Keratinocyte (primary cell): Measurements from ENCODE around the gene DUSP22.

Experiments used
- CTCF ChIP-seq, 3 experiments: IDR thresholded peaks in 1 of 3; conservative IDR thresholded peaks in 1 of 3; optimal IDR thresholded peaks in 1 of 3; 2 replicates in 2 of 3; 3 replicates in 1 of 3; pipeline versions ENCODE3 to v1.5.1; 2011; ENCODE audit warnings: low read length in 3 of 3, mild to moderate bottlenecking in 3 of 3, moderate library complexity in 2 of 3, control low read depth in 1 of 3, inconsistent platforms in 1 of 3; ENCODE audit not compliant: insufficient read depth in 2 of 3; ENCODE audit errors: extremely low read depth in 1 of 3
- EZH2 ChIP-seq: IDR thresholded peaks from one replicate; pipeline ENCODE4 v1.6.1; 2012; ENCODE audit warnings: inconsistent platforms, mild to moderate bottlenecking, low read length, moderate library complexity

GRCh38 chr6:315921-316752 lies 23.9 kb downstream of the DUSP22 start:
- TF ChIP-seq CTCF (optimal IDR thresholded peaks at IDR 0.05 in 1 of 3, IDR thresholded peaks at IDR 0.05 in 1 of 3, conservative IDR thresholded peaks at IDR 0.05 in 1 of 3; ENCODE audit: extremely low read depth in 1 of 3, insufficient read depth in 2 of 3, low read length in 3 of 3), result no peak
- no peak for TF ChIP-seq EZH2
